ENCODE data around the gene SPCS2.
A peak's percentile ranks its signal among the peaks of the same experiment; 100 is the strongest.

SPCS2 gene

GRCh38 chr11:74948898-74949752, at the start of gene SPCS2, which contains the start of gene XRRA1:
Gene SPCS2 (plus strand): TSS chr11:74949266. CDS start chr11:74949286, 20 bp downstream.
Gene XRRA1 (minus strand): TSS chr11:74949091. CDS start chr11:74940878, 8,213 bp downstream.
- Mint-ChIP-seq H3K9me3 (ENCODE audit: low read depth) (no peaks in the 10 kb centered on the region), H3K4me1 (ENCODE audit: low read depth) (peaks cover 52% of the 10 kb centered on the region), H3K27me3 (no peaks in the 10 kb centered on the region), H3K27ac (peak within 1 kb of the TSS; percentile 93), H3K36me3 (peaks cover 11% of the 10 kb centered on the region), H3K4me3 (peak within 1 kb of the TSS; percentile 99)

GRCh38 chr11:74902342-74902741, 46.7 kb upstream of the SPCS2 start:
- Mint-ChIP-seq H3K27ac (no peak overlapping the region), H3K27me3 (no peaks in the 10 kb centered on the region)

GRCh38 chr11:74905326-74905725, 43.7 kb upstream of the SPCS2 start:
- no peaks in the 10 kb centered on the region for H3K4me1 Mint-ChIP-seq (ENCODE audit: low read depth)

More at GRCh38 chr11:74902342-74902741, 46.7 kb upstream of the SPCS2 start:
- Mint-ChIP-seq H3K9me3 (ENCODE audit: low read depth) (peaks cover 41% of the 10 kb centered on the region), H3K36me3 (peaks cover 47% of the 10 kb centered on the region), H3K4me3 (no peak overlapping the region), H3K4me1 (ENCODE audit: low read depth) (no peaks in the 10 kb centered on the region)

GRCh38 chr11:74909385-74909784, 39.7 kb upstream of the SPCS2 start:
- H3K27ac Mint-ChIP-seq, result no peak overlapping the region
- no peak overlapping the region for H3K4me3 Mint-ChIP-seq
- H3K4me1 Mint-ChIP-seq (ENCODE audit: low read depth), result no peaks in the 10 kb centered on the region
- H3K27me3 Mint-ChIP-seq, result no peaks in the 10 kb centered on the region
- H3K36me3 Mint-ChIP-seq, result peaks cover 28% of the 10 kb centered on the region
- H3K9me3 Mint-ChIP-seq (ENCODE audit: low read depth), result no peaks in the 10 kb centered on the region

More at GRCh38 chr11:74905326-74905725, 43.7 kb upstream of the SPCS2 start:
- peaks cover 22% of the 10 kb centered on the region for H3K9me3 Mint-ChIP-seq (ENCODE audit: low read depth)
- no peaks in the 10 kb centered on the region for H3K27me3 Mint-ChIP-seq
- peaks cover 36% of the 10 kb centered on the region for H3K36me3 Mint-ChIP-seq
- H3K27ac Mint-ChIP-seq, result peak overlapping the region; percentile 23
- H3K4me3 Mint-ChIP-seq, result no peak overlapping the region

GRCh38 chr11:74909812-74910211, 39.3 kb upstream of the SPCS2 start:
- Mint-ChIP-seq H3K9me3 (ENCODE audit: low read depth) (no peaks in the 10 kb centered on the region), H3K4me1 (ENCODE audit: low read depth) (no peaks in the 10 kb centered on the region), H3K4me3 (no peak overlapping the region), H3K27ac (no peak overlapping the region), H3K36me3 (peaks cover 32% of the 10 kb centered on the region), H3K27me3 (no peaks in the 10 kb centered on the region)

- Mint-ChIP-seq H3K27me3 (no peaks in the 10 kb centered on the region), H3K4me3 (no peak overlapping the region), H3K9me3 (ENCODE audit: low read depth) (no peaks in the 10 kb centered on the region), H3K36me3 (peaks cover 28% of the 10 kb centered on the region), H3K27ac (no peak overlapping the region), H3K4me1 (ENCODE audit: low read depth) (no peaks in the 10 kb centered on the region)
Observed at GRCh38 chr11:74923125-74923524, 25.9 kb upstream of the SPCS2 start.

- Mint-ChIP-seq H3K4me3 (no peak overlapping the region), H3K27ac (peak overlapping the region; percentile 28), H3K4me1 (ENCODE audit: low read depth) (no peaks in the 10 kb centered on the region), H3K36me3 (peaks cover 19% of the 10 kb centered on the region), H3K9me3 (ENCODE audit: low read depth) (no peaks in the 10 kb centered on the region), H3K27me3 (no peaks in the 10 kb centered on the region)
Observed at GRCh38 chr11:74925281-74925680, 23.8 kb upstream of the SPCS2 start.

GRCh38 chr11:74926304-74927030, 22.6 kb upstream of the SPCS2 start:
- Mint-ChIP-seq H3K4me3 (no peak overlapping the region), H3K27ac (no peak overlapping the region), H3K36me3 (peaks cover 13% of the 10 kb centered on the region), H3K27me3 (no peaks in the 10 kb centered on the region), H3K4me1 (ENCODE audit: low read depth) (no peaks in the 10 kb centered on the region), H3K9me3 (ENCODE audit: low read depth) (no peaks in the 10 kb centered on the region)

GRCh38 chr11:74927496-74927895, 21.6 kb upstream of the SPCS2 start:
- Mint-ChIP-seq H3K36me3 (peaks cover 7% of the 10 kb centered on the region), H3K4me3 (no peak overlapping the region), H3K27me3 (no peaks in the 10 kb centered on the region), H3K4me1 (ENCODE audit: low read depth) (no peaks in the 10 kb centered on the region), H3K27ac (no peak overlapping the region), H3K9me3 (ENCODE audit: low read depth) (no peaks in the 10 kb centered on the region)

GRCh38 chr11:74929431-74930363, 19.4 kb upstream of the SPCS2 start:
- Mint-ChIP-seq H3K9me3 (ENCODE audit: low read depth) (no peaks in the 10 kb centered on the region), H3K27ac (no peak overlapping the region), H3K4me1 (ENCODE audit: low read depth) (no peaks in the 10 kb centered on the region), H3K27me3 (no peaks in the 10 kb centered on the region), H3K4me3 (no peak overlapping the region), H3K36me3 (peaks cover 9% of the 10 kb centered on the region)

GRCh38 chr11:74932169-74932568, 16.9 kb upstream of the SPCS2 start:
- H3K27me3 Mint-ChIP-seq, result no peaks in the 10 kb centered on the region
- no peak overlapping the region for H3K4me3 Mint-ChIP-seq
- H3K36me3 Mint-ChIP-seq, result peaks cover 15% of the 10 kb centered on the region
- no peaks in the 10 kb centered on the region for H3K4me1 Mint-ChIP-seq (ENCODE audit: low read depth)
- H3K27ac Mint-ChIP-seq, result no peak overlapping the region
- no peaks in the 10 kb centered on the region for H3K9me3 Mint-ChIP-seq (ENCODE audit: low read depth)

GRCh38 chr11:74932797-74933196, 16.3 kb upstream of the SPCS2 start:
- no peaks in the 10 kb centered on the region for H3K27me3 Mint-ChIP-seq
- no peaks in the 10 kb centered on the region for H3K4me1 Mint-ChIP-seq (ENCODE audit: low read depth)
- H3K4me3 Mint-ChIP-seq, result no peak overlapping the region
- H3K36me3 Mint-ChIP-seq, result peaks cover 15% of the 10 kb centered on the region
- H3K9me3 Mint-ChIP-seq (ENCODE audit: low read depth), result no peaks in the 10 kb centered on the region
- H3K27ac Mint-ChIP-seq, result no peak overlapping the region

GRCh38 chr11:74933765-74934164, 15.3 kb upstream of the SPCS2 start:
- H3K27ac Mint-ChIP-seq, result no peak overlapping the region
- no peaks in the 10 kb centered on the region for H3K4me1 Mint-ChIP-seq (ENCODE audit: low read depth)
- H3K4me3 Mint-ChIP-seq, result no peak overlapping the region

GRCh38 chr11:74935285-74935684, 13.8 kb upstream of the SPCS2 start:
- H3K27ac Mint-ChIP-seq, result no peak overlapping the region
- no peak overlapping the region for H3K4me3 Mint-ChIP-seq
- H3K36me3 Mint-ChIP-seq, result peaks cover 18% of the 10 kb centered on the region
- no peaks in the 10 kb centered on the region for H3K4me1 Mint-ChIP-seq (ENCODE audit: low read depth)
- no peaks in the 10 kb centered on the region for H3K27me3 Mint-ChIP-seq
- no peaks in the 10 kb centered on the region for H3K9me3 Mint-ChIP-seq (ENCODE audit: low read depth)

More at GRCh38 chr11:74933765-74934164, 15.3 kb upstream of the SPCS2 start:
- H3K9me3 Mint-ChIP-seq (ENCODE audit: low read depth), result no peaks in the 10 kb centered on the region
- no peaks in the 10 kb centered on the region for H3K27me3 Mint-ChIP-seq
- peaks cover 15% of the 10 kb centered on the region for H3K36me3 Mint-ChIP-seq
